GM12874 (cell line): ENCODE measurements around the gene POLR2A.
A peak's percentile ranks its signal among the peaks of the same experiment; 100 is the strongest.

Source experiments
- CTCF ChIP-seq: IDR thresholded peaks from 2 replicates; pipeline ENCODE4 v1.5.1; 2011; ENCODE audit warnings: low read depth, mild to moderate bottlenecking, control low read depth, low read length, moderate library complexity; ENCODE audit not compliant: insufficient read depth

POLR2A gene

GRCh38 chr17:7499161-7499560 is 15.0 kb downstream of the POLR2A start:
- no peak for TF ChIP-seq CTCF

GRCh38 chr17:7501729-7502128 is 17.6 kb downstream of the POLR2A start:
- TF ChIP-seq CTCF, result no peak

GRCh38 chr17:7502171-7502847 is 18.1 kb downstream of the POLR2A start:
- no peak for TF ChIP-seq CTCF

- TF ChIP-seq CTCF, result peak; percentile 39; the same call in 1 of the 2 replicates
These were observed 18.8 kb downstream of the POLR2A start for GRCh38 chr17:7502987-7503386.

GRCh38 chr17:7503521-7503920 is 19.4 kb downstream of the POLR2A start:
- TF ChIP-seq CTCF, result no peak

- no peak for TF ChIP-seq CTCF
These were observed 24.0 kb downstream of the POLR2A start for GRCh38 chr17:7508145-7508544.

GRCh38 chr17:7508846-7509245 is 24.7 kb downstream of the POLR2A start:
- TF ChIP-seq CTCF, result no peak
